Ishikawa (cell line): ENCODE data around the gene CTPS2.

Source experiments
- CEBPB ChIP-seq: IDR thresholded peaks from 2 replicates; pipeline ENCODE4 v1.6.1; 2012
- CREB1 ChIP-seq: IDR thresholded peaks from 2 replicates; pipeline ENCODE4 v1.6.1; 2012; ENCODE audit warnings: low read depth
- EGR1 ChIP-seq: IDR thresholded peaks from 2 replicates; pipeline ENCODE4 v1.6.1; 2012
- EP300 ChIP-seq: IDR thresholded peaks from 2 replicates; pipeline ENCODE4 v1.6.1; 2012; ENCODE audit warnings: borderline replicate concordance
- FOXM1 ChIP-seq: IDR thresholded peaks from 2 replicates; pipeline ENCODE4 v1.6.1; 2012; ENCODE audit warnings: low read depth, borderline replicate concordance
- NFIC ChIP-seq: IDR thresholded peaks from 2 replicates; pipeline ENCODE4 v1.6.1; 2012
- RAD21 ChIP-seq: IDR thresholded peaks from 2 replicates; pipeline ENCODE4 v1.6.1; 2012; ENCODE audit warnings: low read depth
- TAF1 ChIP-seq: IDR thresholded peaks from 2 replicates; pipeline ENCODE4 v1.6.1; 2012; ENCODE audit warnings: low read depth, mild to moderate bottlenecking
- TCF12 ChIP-seq: IDR thresholded peaks from 2 replicates; pipeline ENCODE4 v1.6.1; 2012; ENCODE audit warnings: low read depth
- TEAD4 ChIP-seq: IDR thresholded peaks from 2 replicates; pipeline ENCODE4 v1.6.1; 2012
- YY1 ChIP-seq: IDR thresholded peaks from 2 replicates; pipeline ENCODE4 v1.6.1; 2012; ENCODE audit warnings: low read depth
- ZBTB7A ChIP-seq: IDR thresholded peaks from 2 replicates; pipeline ENCODE4 v1.6.1; 2012; ENCODE audit warnings: low read depth
- TF ChIP-seq, protein P1 (sequence below): IDR thresholded peaks from 2 replicates; pipeline ENCODE4 v1.6.1; 2012
- TF ChIP-seq, protein P2 (sequence below): IDR thresholded peaks from 2 replicates; pipeline ENCODE4 v1.6.1; 2012; ENCODE audit warnings: low read depth, mild to moderate bottlenecking
- TF ChIP-seq, protein P3 (sequence below): IDR thresholded peaks from 2 replicates; pipeline ENCODE4 v1.6.1; 2012

CTPS2 gene

DNA sequence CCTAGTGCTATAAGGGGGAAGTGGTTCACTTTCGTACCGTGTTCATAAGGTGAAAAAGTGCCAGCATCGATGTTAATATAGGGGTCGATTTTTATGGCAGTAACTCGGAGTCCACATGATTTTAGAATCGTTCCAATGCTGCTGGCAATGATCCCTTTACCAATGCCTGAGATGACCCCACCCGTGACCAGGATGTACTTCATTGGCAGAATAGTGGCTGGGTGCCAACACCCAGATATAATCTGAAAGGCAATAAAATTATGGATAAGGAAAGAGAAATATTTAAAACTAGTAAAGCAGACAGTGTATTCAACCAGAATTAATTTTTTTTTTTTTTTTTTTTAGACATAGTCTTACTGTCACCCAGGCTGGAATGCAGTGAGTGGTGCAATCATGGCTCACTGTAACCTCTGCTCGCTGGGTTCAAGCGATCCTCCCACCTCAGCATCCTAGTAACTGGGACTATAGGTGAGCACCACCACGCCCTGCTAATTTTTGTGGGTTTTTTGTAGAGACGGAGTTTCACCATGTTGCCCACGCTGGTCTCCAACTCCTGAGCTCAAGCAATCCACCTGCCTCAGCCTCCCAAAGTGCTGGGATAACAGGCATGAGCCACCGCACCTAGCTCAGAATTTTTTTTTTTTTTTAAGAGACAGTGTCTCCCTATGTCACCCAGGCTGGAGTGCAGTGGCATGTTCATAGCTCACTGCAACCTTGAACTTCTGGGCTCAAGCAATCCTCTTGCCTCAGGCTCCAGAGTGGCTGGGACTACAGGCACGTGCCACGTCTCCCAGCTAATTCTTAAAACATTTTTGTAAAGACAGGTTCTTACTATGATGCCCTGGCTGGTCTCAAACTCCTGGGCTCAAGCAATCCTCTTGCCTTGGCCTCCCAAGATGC lies 9.5 kb downstream of the CTPS2 start:
- TF ChIP-seq CREB1 = no peak
- TF ChIP-seq, protein P1, sequence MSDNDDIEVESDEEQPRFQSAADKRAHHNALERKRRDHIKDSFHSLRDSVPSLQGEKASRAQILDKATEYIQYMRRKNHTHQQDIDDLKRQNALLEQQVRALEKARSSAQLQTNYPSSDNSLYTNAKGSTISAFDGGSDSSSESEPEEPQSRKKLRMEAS = no peak
- no peak for TF ChIP-seq TEAD4
- TF ChIP-seq EP300 = no peak
- no peak for TF ChIP-seq TAF1
- no peak for TF ChIP-seq ZBTB7A
- no peak for TF ChIP-seq EGR1
- TF ChIP-seq CEBPB = no peak
- no peak for TF ChIP-seq RAD21
- no peak for TF ChIP-seq NFIC

DNA sequence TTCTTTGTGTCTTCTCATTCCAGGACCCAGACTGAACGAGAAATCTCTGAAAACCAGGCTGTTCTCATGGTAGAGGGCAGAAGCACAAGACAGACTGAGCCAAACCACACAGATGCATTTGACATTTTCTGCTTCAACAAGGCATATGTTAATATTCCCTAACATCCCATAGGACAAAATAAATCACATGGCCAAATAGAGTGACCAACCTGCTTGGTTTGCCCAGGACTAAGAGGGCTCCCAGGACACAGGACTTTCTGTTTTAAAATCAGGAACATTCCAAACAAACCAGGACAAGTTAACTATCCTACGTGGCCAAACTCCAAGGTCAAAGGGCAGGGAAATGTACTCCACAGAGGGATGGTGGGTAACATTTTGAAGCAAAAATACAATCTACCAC lies 11.7 kb downstream of the CTPS2 start:
- TF ChIP-seq CREB1 (no peak), FOXM1 (no peak), EP300 (no peak), EGR1 (no peak), TEAD4 (no peak), NFIC (no peak), ZBTB7A (no peak), TCF12 (no peak)
- TF ChIP-seq, protein P2, sequence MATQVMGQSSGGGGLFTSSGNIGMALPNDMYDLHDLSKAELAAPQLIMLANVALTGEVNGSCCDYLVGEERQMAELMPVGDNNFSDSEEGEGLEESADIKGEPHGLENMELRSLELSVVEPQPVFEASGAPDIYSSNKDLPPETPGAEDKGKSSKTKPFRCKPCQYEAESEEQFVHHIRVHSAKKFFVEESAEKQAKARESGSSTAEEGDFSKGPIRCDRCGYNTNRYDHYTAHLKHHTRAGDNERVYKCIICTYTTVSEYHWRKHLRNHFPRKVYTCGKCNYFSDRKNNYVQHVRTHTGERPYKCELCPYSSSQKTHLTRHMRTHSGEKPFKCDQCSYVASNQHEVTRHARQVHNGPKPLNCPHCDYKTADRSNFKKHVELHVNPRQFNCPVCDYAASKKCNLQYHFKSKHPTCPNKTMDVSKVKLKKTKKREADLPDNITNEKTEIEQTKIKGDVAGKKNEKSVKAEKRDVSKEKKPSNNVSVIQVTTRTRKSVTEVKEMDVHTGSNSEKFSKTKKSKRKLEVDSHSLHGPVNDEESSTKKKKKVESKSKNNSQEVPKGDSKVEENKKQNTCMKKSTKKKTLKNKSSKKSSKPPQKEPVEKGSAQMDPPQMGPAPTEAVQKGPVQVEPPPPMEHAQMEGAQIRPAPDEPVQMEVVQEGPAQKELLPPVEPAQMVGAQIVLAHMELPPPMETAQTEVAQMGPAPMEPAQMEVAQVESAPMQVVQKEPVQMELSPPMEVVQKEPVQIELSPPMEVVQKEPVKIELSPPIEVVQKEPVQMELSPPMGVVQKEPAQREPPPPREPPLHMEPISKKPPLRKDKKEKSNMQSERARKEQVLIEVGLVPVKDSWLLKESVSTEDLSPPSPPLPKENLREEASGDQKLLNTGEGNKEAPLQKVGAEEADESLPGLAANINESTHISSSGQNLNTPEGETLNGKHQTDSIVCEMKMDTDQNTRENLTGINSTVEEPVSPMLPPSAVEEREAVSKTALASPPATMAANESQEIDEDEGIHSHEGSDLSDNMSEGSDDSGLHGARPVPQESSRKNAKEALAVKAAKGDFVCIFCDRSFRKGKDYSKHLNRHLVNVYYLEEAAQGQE = no peak
- TF ChIP-seq, protein P3, sequence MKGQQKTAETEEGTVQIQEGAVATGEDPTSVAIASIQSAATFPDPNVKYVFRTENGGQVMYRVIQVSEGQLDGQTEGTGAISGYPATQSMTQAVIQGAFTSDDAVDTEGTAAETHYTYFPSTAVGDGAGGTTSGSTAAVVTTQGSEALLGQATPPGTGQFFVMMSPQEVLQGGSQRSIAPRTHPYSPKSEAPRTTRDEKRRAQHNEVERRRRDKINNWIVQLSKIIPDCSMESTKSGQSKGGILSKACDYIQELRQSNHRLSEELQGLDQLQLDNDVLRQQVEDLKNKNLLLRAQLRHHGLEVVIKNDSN = no peak
- TF ChIP-seq, protein P1 = no peak

DNA sequence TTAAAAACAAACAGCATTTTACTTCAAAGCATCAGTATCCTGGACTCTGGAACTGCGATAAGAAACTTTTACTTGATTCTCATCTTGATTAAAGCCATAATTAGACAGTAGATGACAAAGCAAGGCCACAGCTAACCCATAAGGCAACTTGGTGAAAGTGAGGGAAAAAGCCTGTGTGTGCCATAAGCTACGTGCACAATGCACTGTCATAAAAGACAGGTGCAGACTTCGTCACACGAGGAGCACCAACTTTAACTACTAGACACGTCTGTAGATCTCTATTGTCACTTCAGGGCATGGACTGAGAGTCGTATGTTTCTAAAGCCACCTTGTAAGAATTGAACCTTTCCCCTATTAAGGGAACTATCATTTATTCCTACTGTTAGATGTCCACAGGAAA lies 13.1 kb downstream of the CTPS2 start:
- TF ChIP-seq, protein P1 = no peak
- TF ChIP-seq EGR1 = no peak
- TF ChIP-seq ZBTB7A = no peak
- TF ChIP-seq TCF12 = no peak
- TF ChIP-seq TEAD4 = no peak
- no peak for TF ChIP-seq FOXM1

DNA sequence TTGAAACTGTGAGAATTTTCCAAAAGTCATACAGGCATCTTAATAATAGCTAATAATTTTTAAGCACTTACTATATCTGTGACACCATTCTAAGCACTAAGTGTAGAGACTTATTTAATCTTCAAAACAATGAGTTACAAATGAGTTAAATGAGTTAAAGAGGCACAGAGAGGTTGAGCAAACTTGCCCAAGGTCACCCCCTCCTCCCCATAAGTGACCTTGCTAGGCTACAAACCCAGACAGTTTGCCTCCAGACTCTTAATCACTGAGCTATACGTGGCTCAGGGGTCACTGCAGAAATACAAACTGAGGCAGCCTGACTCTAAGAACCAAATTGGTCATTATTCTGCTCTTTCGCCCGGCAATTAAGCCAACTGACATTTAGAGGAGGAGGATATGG lies 15.5 kb downstream of the CTPS2 start:
- TF ChIP-seq CREB1 (no peak), EP300 (no peak), FOXM1 (no peak), TCF12 (no peak), TEAD4 (no peak), TAF1 (no peak), EGR1 (no peak), NFIC (no peak), ZBTB7A (no peak), CEBPB (no peak), RAD21 (no peak), YY1 (no peak)
- TF ChIP-seq, protein P2 = no peak
- TF ChIP-seq, protein P3 = no peak
- TF ChIP-seq, protein P1 = no peak

DNA sequence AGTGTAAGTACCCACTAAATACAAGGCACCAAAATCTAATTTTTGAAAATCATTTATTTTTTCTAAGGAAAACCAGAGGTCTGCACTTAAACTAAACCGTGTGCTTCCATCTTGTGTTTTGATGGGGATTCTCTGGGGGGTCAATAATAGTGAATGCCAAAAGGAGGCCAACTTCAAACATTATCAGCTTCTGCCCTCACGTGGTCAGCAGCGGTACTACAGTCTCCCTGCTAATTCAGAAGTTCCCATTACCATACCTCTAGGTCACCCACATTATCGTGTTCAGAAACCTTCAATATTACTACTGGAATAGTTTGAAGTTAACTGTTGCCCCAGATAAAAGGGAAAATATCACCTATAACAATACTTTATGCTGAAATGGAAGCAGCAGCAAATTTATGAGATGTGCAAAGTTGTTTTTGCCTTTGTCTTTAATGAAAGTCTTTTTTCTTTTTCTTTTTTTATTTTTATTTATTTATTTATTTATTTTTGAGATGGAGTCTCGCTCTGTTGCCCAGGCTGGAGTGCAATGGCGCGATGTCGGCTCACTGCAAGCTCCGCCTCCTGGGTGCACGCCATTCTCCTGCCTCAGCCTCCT lies 17.3 kb downstream of the CTPS2 start:
- peak; percentile 68 for TF ChIP-seq RAD21
- TF ChIP-seq, protein P3 = 0 out of 2 replicates have a peak, but pooled peaks have one; percentile 22
- TF ChIP-seq ZBTB7A = no peak
- no peak for TF ChIP-seq EP300
